Neural progenitor cell (in vitro differentiated cells): ENCODE results near the gene RASGRP2.

Experiments
- EZH2 ChIP-seq: fragments of 200-600 bp; sonication (generic); IDR thresholded peaks from 2 replicates; pipeline ENCODE4 v1.6.1; 2017; ENCODE audit warnings: antibody characterized with exemption, mild to moderate bottlenecking, moderate library complexity
- TF ChIP-seq, protein P1 (sequence below): fragments of 200-600 bp; sonication (generic); IDR thresholded peaks from 2 replicates; pipeline ENCODE4 v1.5.1; 2017; ENCODE audit warnings: antibody characterized with exemption, mild to moderate bottlenecking

- peak; percentile 95 for TF ChIP-seq EZH2
- TF ChIP-seq, protein P1, sequence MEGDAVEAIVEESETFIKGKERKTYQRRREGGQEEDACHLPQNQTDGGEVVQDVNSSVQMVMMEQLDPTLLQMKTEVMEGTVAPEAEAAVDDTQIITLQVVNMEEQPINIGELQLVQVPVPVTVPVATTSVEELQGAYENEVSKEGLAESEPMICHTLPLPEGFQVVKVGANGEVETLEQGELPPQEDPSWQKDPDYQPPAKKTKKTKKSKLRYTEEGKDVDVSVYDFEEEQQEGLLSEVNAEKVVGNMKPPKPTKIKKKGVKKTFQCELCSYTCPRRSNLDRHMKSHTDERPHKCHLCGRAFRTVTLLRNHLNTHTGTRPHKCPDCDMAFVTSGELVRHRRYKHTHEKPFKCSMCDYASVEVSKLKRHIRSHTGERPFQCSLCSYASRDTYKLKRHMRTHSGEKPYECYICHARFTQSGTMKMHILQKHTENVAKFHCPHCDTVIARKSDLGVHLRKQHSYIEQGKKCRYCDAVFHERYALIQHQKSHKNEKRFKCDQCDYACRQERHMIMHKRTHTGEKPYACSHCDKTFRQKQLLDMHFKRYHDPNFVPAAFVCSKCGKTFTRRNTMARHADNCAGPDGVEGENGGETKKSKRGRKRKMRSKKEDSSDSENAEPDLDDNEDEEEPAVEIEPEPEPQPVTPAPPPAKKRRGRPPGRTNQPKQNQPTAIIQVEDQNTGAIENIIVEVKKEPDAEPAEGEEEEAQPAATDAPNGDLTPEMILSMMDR, result no peak
Observed at GRCh38 chr11:64713016-64713707, 30.8 kb downstream of the RASGRP2 start.
